Skeletal muscle satellite cell (primary cell): ENCODE data around the gene ADGRV1.
A peak's percentile ranks its signal among the peaks of the same experiment; 100 is the strongest.

ENCODE experiments used
- H3K27me3 ChIP-seq: 2 replicates; pipeline ENCODE4 v1.7.0; 2013; ENCODE audit warnings: low read length; ENCODE audit not compliant: control insufficient read depth, insufficient read depth
- H3K36me3 ChIP-seq: 2 replicates; pipeline ENCODE4 v1.7.0; 2013; ENCODE audit warnings: mild to moderate bottlenecking, control low read depth, low read length; ENCODE audit not compliant: insufficient read depth
- H3K4me1 ChIP-seq: 2 replicates; pipeline ENCODE4 v1.7.0; 2013; ENCODE audit warnings: low read length; ENCODE audit not compliant: control insufficient read depth, insufficient read depth
- H3K4me2 ChIP-seq: 2 replicates; pipeline ENCODE4 v1.7.0; 2013; ENCODE audit warnings: mild to moderate bottlenecking, low read length
- H3K4me3 ChIP-seq: 2 replicates; pipeline ENCODE4 v1.7.0; 2013; ENCODE audit warnings: low read length
- H3K9ac ChIP-seq: 2 replicates; pipeline ENCODE4 v1.7.0; 2013; ENCODE audit warnings: mild to moderate bottlenecking, low read depth, low read length, moderate library complexity
- H3K9me3 ChIP-seq: replicated peaks from 2 replicates; pipeline ENCODE4 v1.7.0; 2013; ENCODE audit warnings: mild to moderate bottlenecking, control low read depth, low read length

Gene ADGRV1

DNA sequence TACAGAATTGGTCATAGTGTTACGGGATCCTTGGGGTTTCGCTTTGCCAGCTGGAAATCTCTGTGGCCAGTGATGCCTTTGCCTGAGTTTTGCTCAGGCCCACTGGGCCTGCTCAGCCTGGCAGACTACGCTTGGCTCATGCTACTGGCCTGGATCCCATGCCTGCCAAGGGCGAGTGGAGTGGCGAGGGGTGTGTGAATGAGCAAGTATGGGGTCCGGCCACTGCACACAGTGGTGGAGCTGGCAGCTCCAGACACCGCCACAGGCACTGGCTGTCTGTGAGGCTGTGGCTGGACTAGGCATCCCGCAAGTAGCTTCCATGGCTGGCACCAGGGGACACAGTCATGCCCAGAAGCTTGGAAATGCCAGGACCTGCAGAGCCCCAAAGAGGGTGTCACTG lies 584.2 kb downstream of the ADGRV1 start:
- H3K4me2 ChIP-seq, result no peak overlapping the region
- H3K4me3 ChIP-seq, result no peak overlapping the region
- H3K9ac ChIP-seq, result no peak overlapping the region
- H3K9me3 ChIP-seq, result no peaks in the 10 kb centered on the region
- no peaks in the 10 kb centered on the region for H3K36me3 ChIP-seq
- no peaks in the 10 kb centered on the region for H3K27me3 ChIP-seq
- no peaks in the 10 kb centered on the region for H3K4me1 ChIP-seq

GRCh38 chr5:91143840-91144239 lies 585.2 kb downstream of the ADGRV1 start:
- H3K4me2 ChIP-seq, result no peak overlapping the region
- no peaks in the 10 kb centered on the region for H3K4me1 ChIP-seq

GRCh38 chr5:91144491-91145332 lies 586.1 kb downstream of the ADGRV1 start:
- H3K27me3 ChIP-seq, result no peaks in the 10 kb centered on the region
- no peaks in the 10 kb centered on the region for H3K4me1 ChIP-seq
- no peak overlapping the region for H3K4me3 ChIP-seq
- no peak overlapping the region for H3K9ac ChIP-seq
- no peaks in the 10 kb centered on the region for H3K36me3 ChIP-seq
- no peaks in the 10 kb centered on the region for H3K9me3 ChIP-seq
- peak overlapping the region; percentile 40 for H3K4me2 ChIP-seq

More at GRCh38 chr5:91143840-91144239, 585.2 kb downstream of the ADGRV1 start:
- Histone ChIP-seq H3K4me3 (no peak overlapping the region), H3K36me3 (no peaks in the 10 kb centered on the region), H3K27me3 (no peaks in the 10 kb centered on the region), H3K9ac (no peak overlapping the region), H3K9me3 (no peaks in the 10 kb centered on the region)

DNA sequence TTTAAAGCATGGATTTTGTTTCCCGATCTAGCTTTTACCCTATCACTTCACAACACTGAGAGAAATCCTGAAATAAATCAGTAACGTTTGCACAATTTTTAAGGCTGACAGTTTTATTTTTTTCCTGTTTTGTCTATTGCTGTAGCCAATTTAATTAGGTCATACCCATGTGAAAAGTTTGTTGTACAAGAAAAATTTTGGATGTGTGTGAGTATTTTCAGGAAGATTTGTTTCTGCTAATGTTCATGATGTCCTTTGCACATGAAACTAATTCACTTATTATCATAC lies 586.7 kb downstream of the ADGRV1 start:
- no peaks in the 10 kb centered on the region for H3K36me3 ChIP-seq
- H3K4me2 ChIP-seq, result peak overlapping the region; percentile 40
- H3K27me3 ChIP-seq, result no peaks in the 10 kb centered on the region
- no peaks in the 10 kb centered on the region for H3K9me3 ChIP-seq
- H3K9ac ChIP-seq, result no peak overlapping the region
- H3K4me1 ChIP-seq, result no peaks in the 10 kb centered on the region
- H3K4me3 ChIP-seq, result no peak overlapping the region

GRCh38 chr5:91146230-91146629 lies 587.6 kb downstream of the ADGRV1 start:
- no peak overlapping the region for H3K4me2 ChIP-seq
- H3K27me3 ChIP-seq, result no peaks in the 10 kb centered on the region
- H3K4me3 ChIP-seq, result no peak overlapping the region
- no peaks in the 10 kb centered on the region for H3K36me3 ChIP-seq
- H3K9ac ChIP-seq, result no peak overlapping the region
- H3K9me3 ChIP-seq, result no peaks in the 10 kb centered on the region
- H3K4me1 ChIP-seq, result no peaks in the 10 kb centered on the region

- no peak overlapping the region for H3K9ac ChIP-seq
- peaks cover 5% of the 10 kb centered on the region for H3K4me1 ChIP-seq
Observed at GRCh38 chr5:91146905-91147600, 588.5 kb downstream of the ADGRV1 start.

DNA sequence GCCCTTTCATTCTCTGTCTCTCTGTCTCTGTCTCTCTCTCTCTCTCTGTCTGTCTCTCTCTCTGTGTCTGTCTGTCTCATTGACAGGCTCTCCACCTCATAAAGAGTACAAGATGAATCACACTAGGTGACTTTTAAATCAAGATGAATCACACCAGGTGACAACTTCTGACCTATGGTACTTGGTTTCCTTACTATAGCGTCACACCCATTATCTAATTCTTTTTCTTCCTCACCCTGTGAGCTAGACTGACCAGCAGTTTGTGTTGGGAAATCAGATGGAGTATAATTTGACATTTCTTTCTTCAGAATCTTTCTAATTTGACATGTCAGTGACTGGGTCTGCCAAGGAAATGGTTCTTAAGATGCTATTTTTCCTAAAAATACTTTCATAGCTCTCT lies 591.6 kb downstream of the ADGRV1 start:
- Histone ChIP-seq H3K9ac (no peak overlapping the region), H3K9me3 (no peaks in the 10 kb centered on the region), H3K36me3 (no peaks in the 10 kb centered on the region), H3K4me1 (peaks cover 5% of the 10 kb centered on the region), H3K4me2 (no peak overlapping the region), H3K4me3 (no peak overlapping the region), H3K27me3 (no peaks in the 10 kb centered on the region)

More at GRCh38 chr5:91146905-91147600, 588.5 kb downstream of the ADGRV1 start:
- H3K27me3 ChIP-seq, result no peaks in the 10 kb centered on the region
- H3K4me3 ChIP-seq, result no peak overlapping the region
- H3K9me3 ChIP-seq, result no peaks in the 10 kb centered on the region
- H3K36me3 ChIP-seq, result no peaks in the 10 kb centered on the region
- H3K4me2 ChIP-seq, result no peak overlapping the region

GRCh38 chr5:91150636-91151035 lies 592.0 kb downstream of the ADGRV1 start:
- Histone ChIP-seq H3K9ac (no peak overlapping the region), H3K4me1 (peaks cover 5% of the 10 kb centered on the region), H3K36me3 (no peaks in the 10 kb centered on the region), H3K27me3 (no peaks in the 10 kb centered on the region), H3K4me3 (no peak overlapping the region), H3K4me2 (no peak overlapping the region), H3K9me3 (no peaks in the 10 kb centered on the region)

GRCh38 chr5:91151947-91152346 lies 593.4 kb downstream of the ADGRV1 start:
- peaks cover 5% of the 10 kb centered on the region for H3K4me1 ChIP-seq
- H3K9me3 ChIP-seq, result no peaks in the 10 kb centered on the region
- no peaks in the 10 kb centered on the region for H3K36me3 ChIP-seq
- no peak overlapping the region for H3K4me3 ChIP-seq
- no peaks in the 10 kb centered on the region for H3K27me3 ChIP-seq
- no peak overlapping the region for H3K4me2 ChIP-seq
- peak overlapping the region; percentile 34 for H3K9ac ChIP-seq

GRCh38 chr5:91154338-91154737 lies 595.7 kb downstream of the ADGRV1 start:
- Histone ChIP-seq H3K4me2 (no peak overlapping the region), H3K36me3 (no peaks in the 10 kb centered on the region), H3K9ac (no peak overlapping the region), H3K9me3 (no peaks in the 10 kb centered on the region), H3K4me3 (no peak overlapping the region), H3K4me1 (peaks cover 5% of the 10 kb centered on the region), H3K27me3 (no peaks in the 10 kb centered on the region)

GRCh38 chr5:91155274-91155673 lies 596.7 kb downstream of the ADGRV1 start:
- H3K4me2 ChIP-seq, result no peak overlapping the region
- peaks cover 5% of the 10 kb centered on the region for H3K4me1 ChIP-seq
- H3K9ac ChIP-seq, result no peak overlapping the region
- no peak overlapping the region for H3K4me3 ChIP-seq
- no peaks in the 10 kb centered on the region for H3K9me3 ChIP-seq
- no peaks in the 10 kb centered on the region for H3K36me3 ChIP-seq
- H3K27me3 ChIP-seq, result no peaks in the 10 kb centered on the region

DNA sequence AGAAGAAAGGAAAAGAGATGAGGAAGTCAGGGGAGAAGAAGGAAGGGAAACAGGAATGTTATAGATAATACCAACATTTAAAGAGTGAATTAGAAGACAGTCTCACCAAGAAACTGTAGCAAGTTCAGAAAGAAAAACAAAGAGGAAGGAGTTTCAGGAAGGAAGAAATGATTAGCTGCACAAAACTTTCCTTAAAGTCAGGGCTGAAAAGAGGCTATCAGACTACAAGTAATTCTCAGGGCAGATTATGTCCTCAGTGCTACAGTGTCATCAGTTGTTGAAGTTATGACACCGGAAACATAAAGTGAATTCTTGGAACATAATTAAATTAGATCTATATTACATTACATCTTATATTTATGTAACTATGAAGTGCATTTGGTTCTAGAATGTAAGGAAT lies 597.6 kb downstream of the ADGRV1 start:
- Histone ChIP-seq H3K4me1 (peaks cover 5% of the 10 kb centered on the region), H3K36me3 (no peaks in the 10 kb centered on the region), H3K27me3 (no peaks in the 10 kb centered on the region), H3K4me2 (no peak overlapping the region), H3K9me3 (no peaks in the 10 kb centered on the region), H3K4me3 (no peak overlapping the region), H3K9ac (no peak overlapping the region)
